BE2C (cell line): ENCODE data around the gene MIEN1. TPM values are rescaled to one million over a fixed set of nuclear protein-coding genes. Genes with fewer than 3 reads are reported as not detected.

Source experiments
- DNase-seq: peaks from one replicate; pipeline ENCODE4 v3.0.0-alpha.2; 2020
- H3K27me3 ChIP-seq: fragments of 250-450 bp; sonication (Bioruptor Pico); 2 replicates; pipeline ENCODE4 v1.5.1; 2020; ENCODE audit warnings: mild to moderate bottlenecking
- H3K36me3 ChIP-seq: fragments of 250-450 bp; sonication (Bioruptor Pico); 2 replicates; pipeline ENCODE4 v1.5.1; 2020; ENCODE audit warnings: mild to moderate bottlenecking
- H3K4me1 ChIP-seq: fragments of 250-450 bp; sonication (Bioruptor Pico); 2 replicates; pipeline ENCODE4 v1.5.1; 2020
- H3K4me3 ChIP-seq: 2 replicates; pipeline ENCODE4 v1.5.1; 2011; ENCODE audit warnings: low read depth, low read length
- H3K9me3 ChIP-seq: fragments of 250-450 bp; sonication (Bioruptor Pico); 2 replicates; pipeline ENCODE4 v1.5.1; 2020
- CTCF ChIP-seq: IDR thresholded peaks from 2 replicates; pipeline ENCODE4 v1.5.1; 2012; ENCODE audit warnings: mild to moderate bottlenecking, low read depth, low read length
- polyA plus RNA-seq: library from polyadenylated mRNA; unstranded; fragments of >200 nt; gene quantifications from one replicate; pipeline ENCODE4 v1.2.1, GENCODE V29; 2012; ENCODE audit warnings: low read depth, missing spikeins; ENCODE audit not compliant: insufficient read length, insufficient read depth

Gene MIEN1
- polyA plus RNA-seq, result 56.4 TPM

- Histone ChIP-seq H3K4me1 (no peaks in the 10 kb centered on the region), H3K27me3 (no peaks in the 10 kb centered on the region; the same call in 1 of the 2 replicates), H3K36me3 (no peaks in the 10 kb centered on the region), H3K9me3 (no peaks in the 10 kb centered on the region), H3K4me3 (peak within 1 kb of the TSS; percentile 82)
- peak; percentile 95 for DNase-seq
- TF ChIP-seq CTCF, result peak; percentile 75
Observed at GRCh38 chr17:39730095-39730921, at the start of gene MIEN1. Gene MIEN1, minus strand, starts transcription at chr17:39730532. Its CDS starts 37 bp downstream, at chr17:39730495.

- no peak for TF ChIP-seq CTCF
- Histone ChIP-seq H3K27me3 (peaks cover 95% of the 10 kb centered on the region), H3K36me3 (no peaks in the 10 kb centered on the region)
Observed at GRCh38 chr17:39777534-39778365, 47.4 kb upstream of the MIEN1 start.

GRCh38 chr17:39776252-39776651 is 45.9 kb upstream of the MIEN1 start:
- no peak for DNase-seq
- H3K9me3 ChIP-seq, result no peaks in the 10 kb centered on the region; the same call in 1 of the 2 replicates
- H3K4me3 ChIP-seq, result no peak overlapping the region
- H3K36me3 ChIP-seq, result no peaks in the 10 kb centered on the region
- H3K27me3 ChIP-seq, result peaks cover 88% of the 10 kb centered on the region
- no peaks in the 10 kb centered on the region for H3K4me1 ChIP-seq
- no peak for TF ChIP-seq CTCF

More at GRCh38 chr17:39777534-39778365, 47.4 kb upstream of the MIEN1 start:
- H3K9me3 ChIP-seq, result no peaks in the 10 kb centered on the region; the same call in 1 of the 2 replicates
- no peak for DNase-seq
- H3K4me3 ChIP-seq, result no peak overlapping the region
- H3K4me1 ChIP-seq, result no peaks in the 10 kb centered on the region

GRCh38 chr17:39775031-39775430 is 44.7 kb upstream of the MIEN1 start:
- Histone ChIP-seq H3K9me3 (no peaks in the 10 kb centered on the region; the same call in 1 of the 2 replicates), H3K4me1 (no peaks in the 10 kb centered on the region), H3K4me3 (no peak overlapping the region), H3K36me3 (no peaks in the 10 kb centered on the region), H3K27me3 (peaks cover 82% of the 10 kb centered on the region)
- DNase-seq, result no peak
- TF ChIP-seq CTCF, result no peak

GRCh38 chr17:39774047-39774446 is 43.7 kb upstream of the MIEN1 start:
- H3K36me3 ChIP-seq, result no peaks in the 10 kb centered on the region
- peaks cover 84% of the 10 kb centered on the region for H3K27me3 ChIP-seq
- no peak for DNase-seq
- no peaks in the 10 kb centered on the region; the same call in 1 of the 2 replicates for H3K9me3 ChIP-seq
- H3K4me1 ChIP-seq, result no peaks in the 10 kb centered on the region
- H3K4me3 ChIP-seq, result no peak overlapping the region
- TF ChIP-seq CTCF, result no peak
